ENCODE measurements around the gene FHIT.

The FHIT gene

GRCh38 chr3:60610441-60611112, 640.7 kb downstream of the FHIT start:
- H3K4me3 Mint-ChIP-seq = no peak overlapping the region
- H3K36me3 Mint-ChIP-seq (ENCODE audit: low read depth) = no peaks in the 10 kb centered on the region
- no peak for TF ChIP-seq CTCF (IDR thresholded peaks at IDR 0.05; ENCODE audit: unreplicated experiment in 3 of 3)
- no peak overlapping the region for H3K27ac Mint-ChIP-seq
- H3K9me3 Mint-ChIP-seq = peaks cover 2% of the 10 kb centered on the region
- H3K27me3 Mint-ChIP-seq (ENCODE audit: low read depth) = peaks cover 4% of the 10 kb centered on the region
- peaks cover 4% of the 10 kb centered on the region for H3K4me1 Mint-ChIP-seq

GRCh38 chr3:60609446-60609845, 641.8 kb downstream of the FHIT start:
- Mint-ChIP-seq H3K36me3 (ENCODE audit: low read depth) (no peaks in the 10 kb centered on the region), H3K9me3 (peaks cover 2% of the 10 kb centered on the region), H3K4me3 (no peak overlapping the region), H3K27me3 (ENCODE audit: low read depth) (peaks cover 4% of the 10 kb centered on the region), H3K27ac (no peak overlapping the region), H3K4me1 (peaks cover 4% of the 10 kb centered on the region)
- TF ChIP-seq CTCF (IDR thresholded peaks at IDR 0.05; ENCODE audit: unreplicated experiment in 3 of 3) = no peak

DNA sequence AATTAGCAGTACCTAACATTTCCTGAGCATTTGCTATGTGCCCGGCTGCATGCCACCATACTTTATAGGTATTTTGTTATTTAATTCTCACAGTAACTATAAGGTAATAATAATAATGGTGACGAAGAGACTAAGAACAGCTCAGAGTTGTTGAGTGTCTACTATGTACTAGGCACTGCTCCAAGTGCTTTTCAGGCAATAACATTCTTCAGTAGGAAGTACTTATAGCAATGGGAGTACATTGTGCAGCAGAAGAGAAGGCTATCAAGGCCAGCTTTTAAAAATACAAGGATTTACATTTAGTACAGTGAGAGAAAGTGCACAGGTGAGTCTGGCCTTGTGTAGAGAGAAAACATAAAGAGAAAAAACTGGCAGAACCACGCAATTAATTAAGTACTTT, 647.4 kb downstream of the FHIT start:
- TF ChIP-seq CTCF (IDR thresholded peaks at IDR 0.05; ENCODE audit: unreplicated experiment in 3 of 3) = no peak
- Mint-ChIP-seq H3K36me3 (ENCODE audit: low read depth) (no peaks in the 10 kb centered on the region), H3K4me3 (no peak overlapping the region), H3K9me3 (no peaks in the 10 kb centered on the region), H3K4me1 (peaks cover 7% of the 10 kb centered on the region), H3K27ac (no peak overlapping the region), H3K27me3 (ENCODE audit: low read depth) (peaks cover 4% of the 10 kb centered on the region)

- Mint-ChIP-seq H3K36me3 (ENCODE audit: low read depth) (no peaks in the 10 kb centered on the region), H3K27me3 (ENCODE audit: low read depth) (peaks cover under 1% of the 10 kb centered on the region), H3K9me3 (no peaks in the 10 kb centered on the region), H3K27ac (no peak overlapping the region), H3K4me3 (no peak overlapping the region), H3K4me1 (peaks cover 18% of the 10 kb centered on the region)
- no peak for TF ChIP-seq CTCF (IDR thresholded peaks at IDR 0.05; ENCODE audit: unreplicated experiment in 3 of 3)
Observed at GRCh38 chr3:60600848-60601247, 650.4 kb downstream of the FHIT start.

- Mint-ChIP-seq H3K9me3 (no peaks in the 10 kb centered on the region), H3K27me3 (ENCODE audit: low read depth) (no peaks in the 10 kb centered on the region), H3K4me3 (no peak overlapping the region), H3K4me1 (peaks cover 22% of the 10 kb centered on the region), H3K27ac (peak overlapping the region in 1 of 3 experiments; percentile 6), H3K36me3 (ENCODE audit: low read depth) (no peaks in the 10 kb centered on the region)
- no peak for TF ChIP-seq CTCF (IDR thresholded peaks at IDR 0.05; ENCODE audit: unreplicated experiment in 3 of 3)
Observed at GRCh38 chr3:60599586-60599985, 651.7 kb downstream of the FHIT start.

DNA sequence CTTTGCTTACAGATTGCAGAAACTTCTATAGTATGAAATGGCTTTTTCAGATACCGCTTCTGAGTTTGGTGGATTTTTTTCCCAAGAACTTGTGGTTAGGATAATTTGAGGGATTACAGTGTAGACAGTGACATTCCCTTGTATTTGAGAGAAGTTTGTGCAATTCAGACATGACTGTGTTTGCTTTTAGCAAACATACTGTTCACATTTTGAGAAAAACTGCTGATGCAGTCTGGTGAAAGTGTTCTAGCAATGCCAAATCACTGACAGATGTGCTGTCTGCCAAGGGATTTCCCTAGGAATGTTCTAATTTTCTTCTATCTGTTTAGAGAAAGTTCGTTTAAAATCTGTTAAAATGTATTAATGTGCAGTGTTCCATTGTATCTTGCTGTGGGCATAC, 652.6 kb downstream of the FHIT start:
- Mint-ChIP-seq H3K9me3 (no peaks in the 10 kb centered on the region), H3K4me3 (no peak overlapping the region), H3K36me3 (ENCODE audit: low read depth) (no peaks in the 10 kb centered on the region), H3K27me3 (ENCODE audit: low read depth) (no peaks in the 10 kb centered on the region), H3K27ac (peak overlapping the region; percentile 0 to 37 (median 33)), H3K4me1 (peaks cover 31% of the 10 kb centered on the region)
- TF ChIP-seq CTCF (IDR thresholded peaks at IDR 0.05; ENCODE audit: unreplicated experiment in 3 of 3) = no peak

All from nephron (organoid).